LNCAP (cell line): ENCODE data around the gene BMPR2.

ENCODE experiments used
- TF ChIP-seq, protein P1 (sequence below): fragments of 450-650 bp; IDR thresholded peaks from 2 replicates; pipeline ENCODE4 v1.5.1; 2017; ENCODE audit warnings: mild to moderate bottlenecking

The BMPR2 gene

DNA sequence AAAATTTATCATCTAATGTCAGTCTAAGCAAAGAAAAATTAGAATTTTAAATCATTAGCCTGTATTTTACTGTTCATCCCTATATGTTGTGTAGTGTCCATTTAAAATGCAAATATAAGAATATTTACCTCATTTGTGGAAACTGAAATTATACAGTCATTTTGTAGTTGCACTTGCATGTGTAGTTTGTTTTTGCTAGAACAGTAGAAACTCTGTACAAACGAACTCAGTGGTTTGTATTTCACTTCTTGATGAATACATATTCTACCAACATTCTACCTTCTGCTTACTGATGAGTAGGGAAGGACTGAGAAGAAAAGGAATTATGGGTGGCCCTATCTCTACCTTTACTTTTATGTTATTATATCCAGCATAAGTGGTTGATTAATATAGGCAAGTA is 29.7 kb downstream of the BMPR2 start:
- TF ChIP-seq, protein P1, sequence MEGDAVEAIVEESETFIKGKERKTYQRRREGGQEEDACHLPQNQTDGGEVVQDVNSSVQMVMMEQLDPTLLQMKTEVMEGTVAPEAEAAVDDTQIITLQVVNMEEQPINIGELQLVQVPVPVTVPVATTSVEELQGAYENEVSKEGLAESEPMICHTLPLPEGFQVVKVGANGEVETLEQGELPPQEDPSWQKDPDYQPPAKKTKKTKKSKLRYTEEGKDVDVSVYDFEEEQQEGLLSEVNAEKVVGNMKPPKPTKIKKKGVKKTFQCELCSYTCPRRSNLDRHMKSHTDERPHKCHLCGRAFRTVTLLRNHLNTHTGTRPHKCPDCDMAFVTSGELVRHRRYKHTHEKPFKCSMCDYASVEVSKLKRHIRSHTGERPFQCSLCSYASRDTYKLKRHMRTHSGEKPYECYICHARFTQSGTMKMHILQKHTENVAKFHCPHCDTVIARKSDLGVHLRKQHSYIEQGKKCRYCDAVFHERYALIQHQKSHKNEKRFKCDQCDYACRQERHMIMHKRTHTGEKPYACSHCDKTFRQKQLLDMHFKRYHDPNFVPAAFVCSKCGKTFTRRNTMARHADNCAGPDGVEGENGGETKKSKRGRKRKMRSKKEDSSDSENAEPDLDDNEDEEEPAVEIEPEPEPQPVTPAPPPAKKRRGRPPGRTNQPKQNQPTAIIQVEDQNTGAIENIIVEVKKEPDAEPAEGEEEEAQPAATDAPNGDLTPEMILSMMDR: no peak

DNA sequence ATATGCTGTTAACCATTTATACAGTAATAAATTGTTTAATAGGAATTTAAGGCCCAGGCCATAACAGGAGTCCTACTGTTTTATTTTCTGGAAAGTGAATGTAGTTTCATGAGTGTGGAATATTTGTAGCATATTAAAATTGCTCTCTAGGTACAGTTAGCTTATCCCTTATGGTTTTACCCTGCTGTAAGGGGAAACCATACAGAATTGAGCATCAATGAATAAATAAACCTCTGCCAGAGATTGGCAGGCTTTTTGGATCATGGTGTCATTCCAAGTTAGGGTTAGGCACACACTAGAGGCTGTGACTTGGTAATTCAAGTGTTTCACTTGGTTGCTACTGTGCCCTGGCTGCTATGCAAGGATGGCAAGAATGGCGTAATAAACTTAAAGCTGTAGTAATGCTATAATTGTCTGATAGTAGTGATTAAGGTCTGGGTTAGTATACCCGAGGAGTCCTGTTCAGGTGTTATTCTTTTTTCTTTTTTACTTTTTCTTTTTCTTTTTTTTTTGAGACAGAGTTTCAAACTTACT is 30.4 kb downstream of the BMPR2 start:
- TF ChIP-seq, protein P1: no peak

DNA sequence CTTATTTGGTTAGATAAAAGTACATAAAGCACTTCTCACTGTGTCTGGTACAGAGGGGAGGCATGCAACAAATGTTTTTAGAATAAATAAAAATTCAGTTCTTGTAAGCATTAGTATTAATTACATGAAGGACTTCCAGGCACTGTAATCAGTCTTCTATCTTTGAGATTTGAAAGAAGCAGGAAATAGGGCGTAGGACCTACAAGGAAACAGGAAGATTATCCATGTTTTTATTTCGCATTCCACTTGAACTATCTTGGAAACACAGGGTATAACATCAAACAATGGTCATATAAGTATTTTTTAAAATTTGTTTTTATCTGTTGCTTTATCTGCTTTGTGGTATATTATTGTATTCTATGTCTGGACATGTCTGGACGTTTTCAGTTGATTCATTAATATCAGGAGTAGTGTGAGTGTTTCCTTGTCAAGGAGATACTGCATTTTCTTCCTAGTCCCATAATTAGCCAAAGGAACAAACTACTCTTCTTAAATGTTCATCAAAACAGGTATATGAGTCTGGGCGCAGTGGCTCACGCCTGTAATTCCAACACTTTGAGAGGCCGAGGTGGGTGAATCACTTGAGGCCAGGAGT is 32.5 kb downstream of the BMPR2 start:
- TF ChIP-seq, protein P1: no peak

DNA sequence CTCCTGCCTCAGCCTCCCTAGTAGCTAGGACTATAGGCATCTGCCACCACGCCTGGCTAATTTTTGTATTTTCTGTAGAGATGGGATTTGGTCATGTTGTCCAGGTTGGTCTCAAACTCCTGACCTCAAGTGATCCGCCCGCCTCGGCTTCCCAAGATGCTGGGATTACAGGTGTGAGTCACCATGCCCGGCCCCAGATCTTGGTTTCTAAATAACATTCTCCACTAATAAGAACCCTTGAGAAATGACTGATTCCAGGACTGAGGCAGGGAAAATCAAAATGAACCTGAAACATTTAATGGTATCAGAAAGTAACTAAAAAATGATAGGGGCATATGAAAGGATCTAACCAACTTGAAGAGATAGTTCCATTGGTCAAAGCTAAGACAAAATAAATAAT is 34.0 kb downstream of the BMPR2 start:
- TF ChIP-seq, protein P1: no peak

DNA sequence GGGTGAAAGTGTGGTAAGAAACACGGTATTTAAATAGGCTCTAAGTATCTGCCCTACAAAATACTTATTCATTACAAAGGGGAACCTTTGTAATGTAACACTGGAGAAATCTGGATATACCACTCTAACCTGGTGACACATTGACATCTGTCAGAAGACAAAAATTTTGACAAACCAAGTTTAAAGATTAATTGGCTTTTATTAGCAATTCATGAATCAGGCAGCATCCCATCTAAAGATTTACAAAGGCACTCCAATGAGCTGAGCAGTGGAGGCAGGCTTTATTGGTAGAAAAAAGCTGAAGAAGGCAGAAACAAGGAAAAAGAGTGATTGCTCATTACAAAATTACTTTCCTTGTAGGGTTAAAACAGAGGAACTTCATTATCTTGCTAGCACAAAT is 35.0 kb downstream of the BMPR2 start:
- TF ChIP-seq, protein P1: no peak

DNA sequence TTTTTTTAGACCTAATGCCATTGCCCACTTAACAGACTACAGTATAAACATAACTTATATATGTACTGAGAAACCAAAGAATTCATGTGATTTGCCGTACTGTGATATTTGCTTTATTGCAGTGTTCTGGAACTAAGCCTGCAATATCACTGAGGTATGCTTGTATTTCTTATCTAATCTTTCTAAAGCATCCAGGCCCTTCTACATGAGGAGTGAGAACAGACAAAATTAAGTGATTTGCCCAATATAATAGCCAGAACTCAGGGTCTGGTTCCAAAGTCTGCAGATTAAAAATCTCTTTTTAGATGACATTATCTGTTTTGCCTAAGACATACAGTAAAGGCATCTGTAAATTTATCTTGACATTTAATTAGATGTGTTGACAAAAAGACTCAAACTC is 41.9 kb downstream of the BMPR2 start:
- TF ChIP-seq, protein P1: no peak

DNA sequence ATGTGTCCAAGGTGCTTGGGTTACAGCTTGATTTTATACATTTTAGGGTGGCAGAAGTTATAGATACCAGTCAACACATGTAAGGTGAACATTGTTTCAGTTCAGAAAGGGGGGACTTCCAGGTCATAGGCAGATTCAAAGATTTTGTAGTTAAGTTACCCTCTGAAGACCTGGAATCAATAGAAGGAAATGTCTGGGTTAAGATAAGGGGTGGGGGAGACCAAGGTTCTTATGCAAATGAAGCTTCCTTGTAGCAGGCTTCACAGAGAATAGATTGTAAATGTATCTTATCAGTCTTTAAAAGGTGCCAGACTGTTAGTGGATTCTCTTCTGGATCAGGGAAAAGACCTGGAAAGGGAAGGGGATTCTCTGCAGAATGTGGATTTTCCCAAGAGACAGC is 42.4 kb downstream of the BMPR2 start:
- TF ChIP-seq, protein P1: no peak

DNA sequence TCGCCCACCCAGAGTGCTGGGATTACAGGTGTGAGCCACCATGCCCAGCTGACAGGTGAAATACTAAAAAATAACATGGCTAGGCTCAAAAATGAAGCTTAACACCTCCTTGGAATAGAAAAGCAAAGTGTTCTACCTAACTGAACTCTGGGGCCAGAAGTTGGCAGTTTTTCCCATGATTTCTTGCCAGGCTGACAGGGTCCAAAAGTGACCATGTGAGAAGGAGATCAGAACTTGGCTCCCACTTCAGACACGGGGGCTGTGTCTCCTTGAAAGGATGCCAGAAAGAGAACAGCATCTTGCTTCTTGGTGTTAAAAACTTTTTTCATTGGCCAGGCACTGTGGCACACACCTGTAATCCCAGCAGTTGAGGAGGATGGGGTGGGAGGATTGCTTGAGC is 47.0 kb downstream of the BMPR2 start:
- TF ChIP-seq, protein P1: no peak
